ENCODE measurements around the gene SCP2. TPM values are rescaled to one million over a fixed set of nuclear protein-coding genes. Genes with fewer than 3 reads are reported as not detected.
A peak's percentile ranks its signal among the peaks of the same experiment; 100 is the strongest.

The SCP2 gene
- polyA plus RNA-seq, 1 donor, result 287 TPM

GRCh38 chr1:53077599-53077965 is 150.5 kb downstream of the SCP2 start:
- Histone ChIP-seq H3K4me1 (ENCODE audit: control insufficient read depth, insufficient read depth, low read length) (peaks cover 4% of the 10 kb centered on the region), H3K4me3 (ENCODE audit: low read length) (no peak overlapping the region), H3K27me3 (ENCODE audit: control insufficient read depth, insufficient read depth, low read length) (no peaks in the 10 kb centered on the region), H3K36me3 (ENCODE audit: control insufficient read depth, insufficient read depth, low read length) (no peaks in the 10 kb centered on the region), H3K9me3 (ENCODE audit: control insufficient read depth, low read depth, low read length) (peaks cover 7% of the 10 kb centered on the region), H3K27ac (ENCODE audit: low read length) (no peak overlapping the region)
- WGBS (ENCODE audit: insufficient coverage, low lambda C conversion rate), result no CpG with 5 or more reads among the region's 13 CpGs
- no peak for DNase-seq

GRCh38 chr1:53078333-53079101 is 151.4 kb downstream of the SCP2 start:
- Histone ChIP-seq H3K4me3 (ENCODE audit: low read length) (no peak overlapping the region), H3K9me3 (ENCODE audit: control insufficient read depth, low read depth, low read length) (peaks cover 7% of the 10 kb centered on the region), H3K36me3 (ENCODE audit: control insufficient read depth, insufficient read depth, low read length) (no peaks in the 10 kb centered on the region), H3K4me1 (ENCODE audit: control insufficient read depth, insufficient read depth, low read length) (peaks cover 4% of the 10 kb centered on the region), H3K27me3 (ENCODE audit: control insufficient read depth, insufficient read depth, low read length) (no peaks in the 10 kb centered on the region), H3K27ac (ENCODE audit: low read length) (no peak overlapping the region)
- no peak for DNase-seq
- no CpG with 5 or more reads among the region's 46 CpGs for WGBS (ENCODE audit: insufficient coverage, low lambda C conversion rate)

GRCh38 chr1:53079251-53079650 is 152.2 kb downstream of the SCP2 start:
- Histone ChIP-seq H3K4me1 (ENCODE audit: control insufficient read depth, insufficient read depth, low read length) (peaks cover 4% of the 10 kb centered on the region), H3K27ac (ENCODE audit: low read length) (no peak overlapping the region), H3K36me3 (ENCODE audit: control insufficient read depth, insufficient read depth, low read length) (no peaks in the 10 kb centered on the region), H3K27me3 (ENCODE audit: control insufficient read depth, insufficient read depth, low read length) (no peaks in the 10 kb centered on the region), H3K9me3 (ENCODE audit: control insufficient read depth, low read depth, low read length) (peaks cover 7% of the 10 kb centered on the region), H3K4me3 (ENCODE audit: low read length) (no peak overlapping the region)
- WGBS (ENCODE audit: insufficient coverage, low lambda C conversion rate), result no CpG with 5 or more reads among the region's 4 CpGs
- peak in 1 of 2 donors; percentile 24 for DNase-seq

GRCh38 chr1:53080041-53080440 is 153.0 kb downstream of the SCP2 start:
- H3K27ac ChIP-seq (ENCODE audit: low read length), result no peak overlapping the region
- H3K4me3 ChIP-seq (ENCODE audit: low read length), result no peak overlapping the region
- H3K36me3 ChIP-seq (ENCODE audit: control insufficient read depth, insufficient read depth, low read length), result no peaks in the 10 kb centered on the region
- H3K4me1 ChIP-seq (ENCODE audit: control insufficient read depth, insufficient read depth, low read length), result peaks cover 4% of the 10 kb centered on the region
- DNase-seq, result no peak
- no peaks in the 10 kb centered on the region for H3K27me3 ChIP-seq (ENCODE audit: control insufficient read depth, insufficient read depth, low read length)
- WGBS (ENCODE audit: insufficient coverage, low lambda C conversion rate), result no CpG with 5 or more reads among the region's 3 CpGs
- peaks cover 7% of the 10 kb centered on the region for H3K9me3 ChIP-seq (ENCODE audit: control insufficient read depth, low read depth, low read length)

GRCh38 chr1:53080769-53081168 is 153.7 kb downstream of the SCP2 start:
- 60% methylated on average over 1 of the region's 15 CpGs for WGBS (ENCODE audit: insufficient coverage, low lambda C conversion rate)
- no peak for DNase-seq
- Histone ChIP-seq H3K27ac (ENCODE audit: low read length) (no peak overlapping the region), H3K4me3 (ENCODE audit: low read length) (no peak overlapping the region), H3K36me3 (ENCODE audit: control insufficient read depth, insufficient read depth, low read length) (no peaks in the 10 kb centered on the region), H3K4me1 (ENCODE audit: control insufficient read depth, insufficient read depth, low read length) (peaks cover 4% of the 10 kb centered on the region), H3K27me3 (ENCODE audit: control insufficient read depth, insufficient read depth, low read length) (no peaks in the 10 kb centered on the region), H3K9me3 (ENCODE audit: control insufficient read depth, low read depth, low read length) (peaks cover 7% of the 10 kb centered on the region)

- Histone ChIP-seq H3K4me3 (ENCODE audit: low read length) (no peak overlapping the region), H3K36me3 (ENCODE audit: control insufficient read depth, insufficient read depth, low read length) (no peaks in the 10 kb centered on the region)
These were observed 154.4 kb downstream of the SCP2 start for GRCh38 chr1:53081384-53082066.

GRCh38 chr1:53082826-53083455 is 155.9 kb downstream of the SCP2 start:
- Histone ChIP-seq H3K27ac (ENCODE audit: low read length) (no peak overlapping the region), H3K9me3 (ENCODE audit: control insufficient read depth, low read depth, low read length) (peaks cover 7% of the 10 kb centered on the region), H3K36me3 (ENCODE audit: control insufficient read depth, insufficient read depth, low read length) (no peaks in the 10 kb centered on the region), H3K4me1 (ENCODE audit: control insufficient read depth, insufficient read depth, low read length) (peaks cover 4% of the 10 kb centered on the region), H3K27me3 (ENCODE audit: control insufficient read depth, insufficient read depth, low read length) (no peaks in the 10 kb centered on the region), H3K4me3 (ENCODE audit: low read length) (no peak overlapping the region)
- WGBS (ENCODE audit: insufficient coverage, low lambda C conversion rate), result no CpG with 5 or more reads among the region's 13 CpGs
- DNase-seq, result no peak

More at GRCh38 chr1:53081384-53082066, 154.4 kb downstream of the SCP2 start:
- no peak overlapping the region for H3K27ac ChIP-seq (ENCODE audit: low read length)
- no peak for DNase-seq
- no peaks in the 10 kb centered on the region for H3K27me3 ChIP-seq (ENCODE audit: control insufficient read depth, insufficient read depth, low read length)
- H3K4me1 ChIP-seq (ENCODE audit: control insufficient read depth, insufficient read depth, low read length), result peaks cover 4% of the 10 kb centered on the region
- no CpG with 5 or more reads among the region's 14 CpGs for WGBS (ENCODE audit: insufficient coverage, low lambda C conversion rate)
- H3K9me3 ChIP-seq (ENCODE audit: control insufficient read depth, low read depth, low read length), result peaks cover 7% of the 10 kb centered on the region

GRCh38 chr1:53083636-53084588 is 156.8 kb downstream of the SCP2 start:
- DNase-seq, result no peak
- H3K27me3 ChIP-seq (ENCODE audit: control insufficient read depth, insufficient read depth, low read length), result no peaks in the 10 kb centered on the region
- H3K9me3 ChIP-seq (ENCODE audit: control insufficient read depth, low read depth, low read length), result no peaks in the 10 kb centered on the region
- no peak overlapping the region for H3K27ac ChIP-seq (ENCODE audit: low read length)
- peaks cover 3% of the 10 kb centered on the region for H3K4me1 ChIP-seq (ENCODE audit: control insufficient read depth, insufficient read depth, low read length)
- no peak overlapping the region for H3K4me3 ChIP-seq (ENCODE audit: low read length)
- H3K36me3 ChIP-seq (ENCODE audit: control insufficient read depth, insufficient read depth, low read length), result no peaks in the 10 kb centered on the region
- 100% methylated on average over 2 of the region's 17 CpGs for WGBS (ENCODE audit: insufficient coverage, low lambda C conversion rate)

- Histone ChIP-seq H3K27me3 (ENCODE audit: control insufficient read depth, insufficient read depth, low read length) (no peaks in the 10 kb centered on the region), H3K27ac (ENCODE audit: low read length) (no peak overlapping the region), H3K9me3 (ENCODE audit: control insufficient read depth, low read depth, low read length) (no peaks in the 10 kb centered on the region), H3K4me1 (ENCODE audit: control insufficient read depth, insufficient read depth, low read length) (peaks cover 5% of the 10 kb centered on the region), H3K36me3 (ENCODE audit: control insufficient read depth, insufficient read depth, low read length) (no peaks in the 10 kb centered on the region), H3K4me3 (ENCODE audit: low read length) (no peak overlapping the region)
- DNase-seq, result no peak
- no CpG with 5 or more reads among the region's 8 CpGs for WGBS (ENCODE audit: insufficient coverage, low lambda C conversion rate)
These were observed 157.5 kb downstream of the SCP2 start for GRCh38 chr1:53084589-53084971.

GRCh38 chr1:53085405-53085804 is 158.3 kb downstream of the SCP2 start:
- no peak for DNase-seq
- Histone ChIP-seq H3K4me3 (ENCODE audit: low read length) (no peak overlapping the region), H3K27me3 (ENCODE audit: control insufficient read depth, insufficient read depth, low read length) (no peaks in the 10 kb centered on the region), H3K36me3 (ENCODE audit: control insufficient read depth, insufficient read depth, low read length) (no peaks in the 10 kb centered on the region), H3K4me1 (ENCODE audit: control insufficient read depth, insufficient read depth, low read length) (peaks cover 14% of the 10 kb centered on the region), H3K9me3 (ENCODE audit: control insufficient read depth, low read depth, low read length) (no peaks in the 10 kb centered on the region), H3K27ac (ENCODE audit: low read length) (no peak overlapping the region)
- WGBS (ENCODE audit: insufficient coverage, low lambda C conversion rate), result no CpG with 5 or more reads among the region's 8 CpGs
